Measurements from ENCODE around the gene TENT4A. TPM values are rescaled to one million over a fixed set of nuclear protein-coding genes. Genes with fewer than 3 reads are reported as not detected.

The TENT4A gene
- total and polyA plus RNA-seq, 11 donors = 4.3 to 20.3 (median 11.2) TPM

DNA sequence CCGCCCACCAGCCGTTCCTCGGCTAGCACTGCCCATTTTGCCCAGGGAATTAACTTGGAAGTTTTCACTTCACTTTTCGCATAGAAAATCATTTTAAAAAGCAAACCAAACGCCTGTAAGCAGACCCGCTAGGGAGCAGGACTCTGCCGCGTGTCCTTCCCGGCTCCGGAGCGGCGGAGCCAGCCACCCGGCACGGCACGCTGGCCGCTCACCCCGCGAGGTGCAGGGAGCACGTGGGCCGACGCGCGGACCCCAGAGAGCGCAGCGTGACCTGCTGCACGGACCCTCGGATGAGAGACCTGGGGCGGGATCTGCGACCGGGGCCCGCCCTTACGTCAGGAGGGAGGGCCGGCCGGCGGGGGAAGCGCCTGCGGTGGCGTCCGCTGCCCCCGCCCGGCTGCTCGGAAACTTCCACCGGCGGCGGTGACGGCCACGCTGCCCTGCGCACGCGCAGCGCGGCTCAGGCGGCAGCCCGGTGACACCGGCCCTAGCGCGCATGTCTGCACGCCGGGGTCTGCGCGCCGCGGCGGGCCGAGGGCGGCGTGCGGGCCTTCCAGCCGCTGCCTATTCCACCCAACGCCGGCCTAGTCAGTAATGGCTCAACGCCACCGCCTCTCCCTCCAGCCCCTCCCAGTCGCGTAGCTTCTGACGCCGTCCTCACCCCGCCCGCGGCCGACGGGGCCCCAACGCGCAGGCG, 507 bp upstream of the TENT4A start:
- Histone ChIP-seq H3K4me1 (peaks cover 9 to 48% (median 34%) of the 10 kb centered on the region in 12 donors), H3K9me3 (no peaks in the 10 kb centered on the region), H3K36me3 (no peaks in the 10 kb centered on the region), H3K27me3 (no peaks in the 10 kb centered on the region), H3K4me3 (peak overlapping the region; percentile 46 to 98 (median 78)), H3K27ac (peak overlapping the region; percentile 89 to 100 (median 98))
- intact Hi-C loops (cut with DNase I) = loop anchor here in 8 of 10 donors (1.0 to 10.0 kb wide), 6 partner anchors 78 to 338 kb away; partner anchors contain the start of genes NSUN2 (in 8 of the 8), SRD5A1 (in 8 of the 8) and MED10 (in 2 of the 8)
- ATAC-seq (peak; percentile 86 to 94 (median 90)), DNase-seq (peak; percentile 97 to 99 (median 97))
- 0 to 4% (median 0%) methylated on average over 4 to 85 of the region's 85 CpGs for WGBS, 4 donors
- TF ChIP-seq, protein P1, sequence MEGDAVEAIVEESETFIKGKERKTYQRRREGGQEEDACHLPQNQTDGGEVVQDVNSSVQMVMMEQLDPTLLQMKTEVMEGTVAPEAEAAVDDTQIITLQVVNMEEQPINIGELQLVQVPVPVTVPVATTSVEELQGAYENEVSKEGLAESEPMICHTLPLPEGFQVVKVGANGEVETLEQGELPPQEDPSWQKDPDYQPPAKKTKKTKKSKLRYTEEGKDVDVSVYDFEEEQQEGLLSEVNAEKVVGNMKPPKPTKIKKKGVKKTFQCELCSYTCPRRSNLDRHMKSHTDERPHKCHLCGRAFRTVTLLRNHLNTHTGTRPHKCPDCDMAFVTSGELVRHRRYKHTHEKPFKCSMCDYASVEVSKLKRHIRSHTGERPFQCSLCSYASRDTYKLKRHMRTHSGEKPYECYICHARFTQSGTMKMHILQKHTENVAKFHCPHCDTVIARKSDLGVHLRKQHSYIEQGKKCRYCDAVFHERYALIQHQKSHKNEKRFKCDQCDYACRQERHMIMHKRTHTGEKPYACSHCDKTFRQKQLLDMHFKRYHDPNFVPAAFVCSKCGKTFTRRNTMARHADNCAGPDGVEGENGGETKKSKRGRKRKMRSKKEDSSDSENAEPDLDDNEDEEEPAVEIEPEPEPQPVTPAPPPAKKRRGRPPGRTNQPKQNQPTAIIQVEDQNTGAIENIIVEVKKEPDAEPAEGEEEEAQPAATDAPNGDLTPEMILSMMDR (IDR thresholded peaks at IDR 0.05) = peak in 1 of 12 donors; percentile 3
- peak in 1 of 2 donors; percentile 84 for TF ChIP-seq POLR2A (IDR thresholded peaks at IDR 0.05)

DNA sequence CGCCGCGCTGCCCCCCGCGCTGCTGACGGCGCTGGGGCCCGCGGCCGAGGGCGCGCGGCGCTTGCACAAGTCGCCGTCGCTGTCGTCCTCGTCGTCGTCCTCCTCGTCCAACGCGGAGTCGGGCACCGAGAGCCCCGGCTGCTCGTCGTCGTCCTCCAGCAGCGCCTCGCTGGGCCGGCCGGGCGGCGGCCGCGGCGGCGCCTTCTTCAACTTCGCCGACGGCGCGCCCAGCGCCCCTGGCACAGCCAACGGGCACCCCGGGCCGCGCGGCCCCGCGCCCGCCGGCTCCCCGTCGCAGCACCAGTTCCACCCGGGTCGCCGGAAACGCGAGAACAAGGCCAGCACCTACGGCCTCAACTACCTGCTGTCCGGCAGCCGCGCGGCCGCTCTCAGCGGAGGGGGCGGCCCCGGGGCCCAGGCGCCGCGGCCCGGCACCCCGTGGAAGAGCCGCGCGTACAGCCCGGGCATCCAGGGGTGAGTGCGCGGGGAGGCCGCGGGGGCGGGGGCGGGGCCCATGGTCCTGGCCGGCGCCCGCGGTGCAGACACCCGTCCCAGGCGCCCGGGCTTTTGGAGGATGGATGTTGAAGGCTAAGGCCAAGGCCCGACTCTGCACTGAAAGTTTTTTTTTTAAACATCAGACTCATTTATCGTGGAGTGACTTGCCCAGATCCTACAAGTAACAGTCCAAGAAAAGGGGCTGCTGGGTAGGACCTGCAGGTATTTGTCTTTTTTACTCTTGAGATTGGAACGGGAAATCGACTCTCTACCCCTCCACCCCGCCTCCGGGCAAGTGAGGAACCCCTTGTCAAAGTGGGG, 1.2 kb downstream of the TENT4A start:
- Histone ChIP-seq H3K27ac (peak overlapping the region in 11 of 12 donors; percentile 52 to 100 (median 81)), H3K4me1 (peaks cover 9 to 56% (median 43%) of the 10 kb centered on the region in 12 donors), H3K27me3 (no peaks in the 10 kb centered on the region), H3K9me3 (no peaks in the 10 kb centered on the region), H3K36me3 (no peaks in the 10 kb centered on the region), H3K4me3 (peak overlapping the region; percentile 27 to 96 (median 67))
- TF ChIP-seq POLR2A (IDR thresholded peaks at IDR 0.05) = no peak
- TF ChIP-seq, protein P1 (IDR thresholded peaks at IDR 0.05) = no peak
- 0 to 1% (median 0%) methylated on average over 12 to 99 of the region's 99 CpGs for WGBS, 4 donors
- DNase-seq (peak in 3 of 5 donors; percentile 48 to 69 (median 55)), ATAC-seq (no peak)
- intact Hi-C loops (cut with DNase I) = loop anchor here in 8 of 10 donors (5.0 to 10.0 kb wide), 4 partner anchors 80 to 340 kb away; partner anchors contain the start of genes NSUN2 (in 5 of the 8), SRD5A1 (in 5 of the 8) and MED10 (in 2 of the 8)

DNA sequence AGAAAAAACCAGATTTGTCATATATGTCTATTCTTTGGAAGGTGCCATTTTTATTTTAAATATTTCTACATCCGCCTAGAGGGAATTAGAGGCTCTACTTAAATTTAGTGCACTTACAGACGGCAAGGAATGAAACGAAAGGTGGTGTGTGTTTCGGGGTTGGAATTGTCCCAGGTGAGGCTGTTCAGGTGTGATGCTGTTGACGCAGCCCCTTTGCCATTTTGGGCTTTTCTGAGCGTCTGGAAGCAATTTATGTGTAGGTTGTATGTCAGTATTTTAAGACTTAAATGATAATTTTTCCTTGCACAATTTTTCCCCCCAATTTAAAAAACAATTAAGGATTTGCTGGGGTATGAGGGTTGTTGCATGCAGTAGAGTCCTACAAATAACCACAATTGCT, 2.0 kb downstream of the TENT4A start:
- Histone ChIP-seq H3K4me1 (peaks cover 9 to 64% (median 52%) of the 10 kb centered on the region in 12 donors), H3K4me3 (peak overlapping the region in 11 of 12 donors; percentile 55 to 96 (median 69)), H3K27ac (peak overlapping the region in 1 of 12 donors; percentile 100), H3K9me3 (no peaks in the 10 kb centered on the region), H3K36me3 (no peaks in the 10 kb centered on the region), H3K27me3 (no peaks in the 10 kb centered on the region)
- WGBS, 4 donors = 45 to 54% (median 52%) methylated on average over 6 of the region's 6 CpGs
- ATAC-seq (no peak), DNase-seq (no peak)
- intact Hi-C loops (cut with DNase I) = loop anchor here in 5 of 10 donors (5.0 to 10.0 kb wide), 4 partner anchors 80 to 340 kb away; partner anchors contain the start of genes MED10 (in 2 of the 5), NSUN2 (in 2 of the 5) and SRD5A1 (in 2 of the 5)
- TF ChIP-seq, protein P1 (IDR thresholded peaks at IDR 0.05) = no peak
- no peak for TF ChIP-seq POLR2A (IDR thresholded peaks at IDR 0.05)
